ENCODE measurements around the gene PHLDA2. TPM values are rescaled to one million over a fixed set of nuclear protein-coding genes. Genes with fewer than 3 reads are reported as not detected.

PHLDA2 gene
- total and polyA plus RNA-seq, 2 experiments from 2014 or later: 11.7 to 66.0 TPM

- Histone ChIP-seq H3K36me3 (ENCODE audit: low read depth) (no peaks in the 10 kb centered on the region), H2AFZ (no peak overlapping the region), H3K4me3 (no peak overlapping the region), H3K27me3 (replicated peaks; ENCODE audit: insufficient read depth) (no peaks in the 10 kb centered on the region), H4K20me1 (ENCODE audit: insufficient read depth) (no peaks in the 10 kb centered on the region), H3K9ac (no peak overlapping the region), H3K4me1 (ENCODE audit: insufficient read depth) (0 out of 2 replicates have a peak, but pooled peaks cover 6% of the 10 kb centered on the region), H3K4me2 (ENCODE audit: unreplicated experiment) (no peak overlapping the region), H3F3A (ENCODE audit: insufficient read depth) (no peaks in the 10 kb centered on the region), H3K9me2 (ENCODE audit: insufficient read depth) (no peaks in the 10 kb centered on the region), H3K9me3 (ENCODE audit: low read depth) (no peaks in the 10 kb centered on the region), H3K79me2 (ENCODE audit: insufficient read depth) (no peaks in the 10 kb centered on the region), H3K27ac (no peak overlapping the region)
- no peak for DNase-seq
- TF ChIP-seq EZH2 (IDR thresholded peaks at IDR 0.05; ENCODE audit: insufficient read depth, poor library complexity, severe bottlenecking) (no peak), EZH2phosphoT487 (IDR thresholded peaks at IDR 0.05; ENCODE audit: insufficient read depth, low read depth) (no peak)
- in situ Hi-C loops (cut with MboI): loop anchor here (10.0 to 25.0 kb wide), 3 partner anchors 456 to 703 kb away; partner anchors contain the start of genes C11orf21 and TSPAN32
- WGBS, 2 experiments (ENCODE audit: low coverage in 1 of 2, low lambda C conversion rate in 2 of 2, missing lambda C conversion rate in 2 of 2): 57 to 65% methylated on average over 14 to 28 of the region's 28 CpGs
Measured at GRCh38 chr11:2890466-2891294, 38.5 kb downstream of the PHLDA2 start.

- Histone ChIP-seq H3K4me1 (ENCODE audit: insufficient read depth) (0 out of 2 replicates have a peak, but pooled peaks cover 6% of the 10 kb centered on the region), H3K27ac (no peak overlapping the region), H3K9me3 (ENCODE audit: low read depth) (no peaks in the 10 kb centered on the region), H3K4me2 (ENCODE audit: unreplicated experiment) (no peak overlapping the region), H3F3A (ENCODE audit: insufficient read depth) (no peaks in the 10 kb centered on the region), H3K4me3 (no peak overlapping the region), H3K9ac (no peak overlapping the region), H3K79me2 (ENCODE audit: insufficient read depth) (no peaks in the 10 kb centered on the region), H3K9me2 (ENCODE audit: insufficient read depth) (no peaks in the 10 kb centered on the region), H3K27me3 (replicated peaks; ENCODE audit: insufficient read depth) (no peaks in the 10 kb centered on the region), H4K20me1 (ENCODE audit: insufficient read depth) (no peaks in the 10 kb centered on the region), H2AFZ (no peak overlapping the region), H3K36me3 (ENCODE audit: low read depth) (no peaks in the 10 kb centered on the region)
- no peak for DNase-seq
- TF ChIP-seq EZH2 (IDR thresholded peaks at IDR 0.05; ENCODE audit: insufficient read depth, poor library complexity, severe bottlenecking) (no peak), EZH2phosphoT487 (IDR thresholded peaks at IDR 0.05; ENCODE audit: insufficient read depth, low read depth) (no peak)
- in situ Hi-C loops (cut with MboI): loop anchor here (5.0 to 25.0 kb wide), 4 partner anchors 357 to 702 kb away; partner anchors contain the start of genes C11orf21 and TSPAN32
- WGBS, 2 experiments (ENCODE audit: low coverage in 1 of 2, low lambda C conversion rate in 2 of 2, missing lambda C conversion rate in 2 of 2): 71 to 73% methylated on average over 16 of the region's 16 CpGs
Measured at GRCh38 chr11:2889362-2890273, 39.6 kb downstream of the PHLDA2 start.

GRCh38 chr11:2888266-2888968, 40.8 kb downstream of the PHLDA2 start:
- 0 out of 2 replicates have a peak, but pooled peaks cover 6% of the 10 kb centered on the region for H3K4me1 ChIP-seq (ENCODE audit: insufficient read depth)
- 18 to 30% methylated on average over 19 to 25 of the region's 25 CpGs for WGBS, 2 experiments (ENCODE audit: low coverage in 1 of 2, low lambda C conversion rate in 2 of 2, missing lambda C conversion rate in 2 of 2)
- no peak overlapping the region for H3K4me3 ChIP-seq
- H3K4me2 ChIP-seq (ENCODE audit: unreplicated experiment): no peak overlapping the region
- H2AFZ ChIP-seq: no peak overlapping the region
- in situ Hi-C loops (cut with MboI): loop anchor here (5.0 to 25.0 kb wide), 3 partner anchors 356 to 701 kb away; partner anchors contain the start of genes C11orf21 and TSPAN32
- no peaks in the 10 kb centered on the region for H4K20me1 ChIP-seq (ENCODE audit: insufficient read depth)
- H3K9ac ChIP-seq: no peak overlapping the region
- peaks cover 9% of the 10 kb centered on the region for H3K27me3 ChIP-seq (replicated peaks; ENCODE audit: insufficient read depth)
- no peaks in the 10 kb centered on the region for H3K9me3 ChIP-seq (ENCODE audit: low read depth)
- no peaks in the 10 kb centered on the region for H3F3A ChIP-seq (ENCODE audit: insufficient read depth)
- DNase-seq: peak; percentile 91
- H3K9me2 ChIP-seq (ENCODE audit: insufficient read depth): no peaks in the 10 kb centered on the region
- no peaks in the 10 kb centered on the region for H3K36me3 ChIP-seq (ENCODE audit: low read depth)
- no peak for TF ChIP-seq EZH2 (IDR thresholded peaks at IDR 0.05; ENCODE audit: insufficient read depth, poor library complexity, severe bottlenecking)
- no peak for TF ChIP-seq EZH2phosphoT487 (IDR thresholded peaks at IDR 0.05; ENCODE audit: insufficient read depth, low read depth)
- H3K79me2 ChIP-seq (ENCODE audit: insufficient read depth): no peaks in the 10 kb centered on the region
- H3K27ac ChIP-seq: no peak overlapping the region
